GM18858 (cell line): ENCODE results near the gene LY86.
"Not testable (repeated sequence)": the region's sequence is repeated elsewhere in the genome, so short reads cannot be mapped to it uniquely, and the experiment has no call there.

ENCODE experiments used
- ATAC-seq: cut with Tn5 transposase; IDR thresholded peaks from one replicate; pipeline ENCODE4 v1.9.1; 2021; ENCODE audit not compliant: unreplicated experiment

LY86 gene

GRCh38 chr6:6595952-6596351, 7.4 kb downstream of the LY86 start:
- ATAC-seq = no peak

DNA sequence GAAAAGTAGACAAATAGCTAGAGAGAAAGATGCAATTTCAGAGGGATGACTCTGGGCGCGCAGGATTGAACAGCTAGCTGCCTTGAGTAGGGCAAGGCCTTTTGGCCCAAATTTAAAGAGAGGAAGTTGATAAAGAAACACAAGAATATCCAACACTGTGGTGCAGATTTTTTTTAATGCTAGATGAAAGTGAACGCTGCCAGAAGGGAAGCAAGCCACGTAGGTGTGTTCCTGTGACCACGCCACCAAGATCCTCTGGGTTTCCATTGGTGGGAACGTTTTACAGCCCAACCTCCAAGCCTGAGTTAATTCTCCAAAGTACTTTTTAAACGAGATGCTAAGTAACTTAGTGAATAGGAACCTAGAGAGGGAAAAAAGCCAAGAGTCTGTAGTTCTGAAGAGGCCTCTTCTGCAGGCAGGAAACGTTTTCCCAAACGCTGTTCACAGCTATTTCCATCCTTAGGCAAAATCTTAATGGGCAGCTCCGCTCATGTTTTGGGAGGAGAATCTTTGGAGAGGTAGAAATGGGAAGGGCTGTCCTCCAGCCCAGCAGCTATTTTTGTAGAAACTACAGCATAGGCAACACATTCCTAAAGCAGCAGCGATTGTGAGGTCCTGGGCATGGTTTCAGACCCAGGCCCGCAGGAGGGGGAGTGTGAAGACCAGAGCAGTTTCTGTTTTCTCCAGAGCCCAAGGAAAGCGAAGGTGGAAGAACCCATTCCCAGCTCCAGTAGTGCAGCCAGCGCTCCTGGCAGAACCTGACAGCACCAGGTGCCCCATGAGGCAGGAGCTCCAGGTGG, 8.2 kb downstream of the LY86 start:
- ATAC-seq = no peak

GRCh38 chr6:6597682-6598081, 9.2 kb downstream of the LY86 start:
- ATAC-seq = no peak

DNA sequence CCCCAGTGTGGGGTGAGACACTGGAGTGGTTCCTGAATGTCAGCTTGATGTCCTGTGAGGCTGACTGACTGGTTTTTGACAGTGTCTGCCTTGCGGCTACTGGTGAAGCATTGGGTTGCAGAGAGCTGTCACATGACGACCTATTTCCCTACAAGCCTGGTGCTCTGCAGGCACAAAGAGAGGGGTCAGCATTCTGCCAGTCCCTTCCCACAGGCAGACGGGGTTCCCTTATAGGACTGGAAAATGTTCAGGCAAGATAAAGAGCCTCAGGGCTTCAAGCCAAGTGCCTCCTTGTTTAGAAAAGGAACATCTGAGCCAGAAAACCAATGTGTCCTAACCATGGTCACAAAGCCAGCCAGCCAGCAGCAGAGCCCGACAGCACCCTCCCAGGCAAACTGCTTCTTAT, 11.0 kb downstream of the LY86 start:
- no peak for ATAC-seq

- no peak for ATAC-seq
Observed at GRCh38 chr6:6600875-6601274, 12.4 kb downstream of the LY86 start.

DNA sequence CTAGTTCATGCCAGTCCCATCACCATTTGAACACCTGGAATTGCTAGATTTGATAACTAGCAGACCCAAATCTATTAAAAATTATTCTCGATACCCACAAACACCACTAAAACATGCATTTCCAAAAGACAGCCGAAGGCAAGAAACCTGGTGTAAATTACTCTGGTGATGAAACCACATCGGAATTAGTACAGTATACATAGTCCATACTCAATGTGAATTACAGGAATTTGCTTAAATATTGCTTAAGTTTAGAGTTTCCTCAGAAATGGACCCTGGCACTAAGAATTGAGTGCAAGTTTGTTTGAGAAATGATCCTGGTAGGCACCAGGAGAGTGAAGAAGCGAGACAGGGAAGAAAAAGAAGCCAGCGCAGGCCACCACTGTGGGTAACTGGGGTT, 13.7 kb downstream of the LY86 start:
- no peak for ATAC-seq

GRCh38 chr6:6603317-6603716, 14.8 kb downstream of the LY86 start:
- ATAC-seq = no peak

GRCh38 chr6:6604015-6604414, 15.5 kb downstream of the LY86 start:
- ATAC-seq = no peak

DNA sequence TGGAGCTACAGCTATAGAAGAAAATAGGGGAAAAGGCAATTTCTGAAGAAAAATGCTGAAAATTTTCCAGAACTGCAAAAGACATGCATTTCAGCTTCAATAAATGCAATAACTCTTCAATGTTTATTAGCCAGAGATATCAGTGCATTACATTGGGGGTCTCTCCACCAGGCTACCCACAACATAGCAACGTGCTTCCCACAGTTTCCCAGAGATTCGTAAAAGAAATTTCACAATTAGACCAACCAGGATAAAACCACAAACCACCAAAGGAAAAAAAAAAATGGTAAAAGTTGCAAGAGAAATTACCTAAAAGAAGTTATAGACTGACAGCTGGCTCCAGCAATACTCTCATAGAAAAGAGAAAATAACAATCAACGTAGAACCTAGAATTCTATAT, 16.0 kb downstream of the LY86 start:
- ATAC-seq = no peak

DNA sequence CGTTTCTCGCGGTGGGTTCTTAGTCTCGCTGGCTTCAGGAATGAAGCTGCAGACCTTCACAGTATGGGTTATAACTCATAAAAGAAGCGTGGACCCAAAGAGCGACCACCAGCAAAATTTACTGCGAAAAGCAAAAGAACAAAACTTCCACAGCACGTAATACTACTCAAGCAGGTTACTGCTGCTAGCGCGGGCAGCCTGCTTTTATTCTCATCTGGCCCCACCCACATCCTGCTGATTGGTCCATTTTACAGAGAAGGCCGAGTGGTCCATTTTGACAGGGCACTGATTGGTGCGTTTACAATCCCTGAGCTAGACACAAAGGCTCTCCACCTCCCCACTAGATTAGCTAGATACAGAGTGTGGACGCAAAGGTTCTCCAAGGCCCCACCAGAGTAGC, 17.4 kb downstream of the LY86 start:
- no peak for ATAC-seq

- ATAC-seq = not testable (repeated sequence)
Observed at GRCh38 chr6:6606391-6607030, 18.0 kb downstream of the LY86 start.

- ATAC-seq = no peak
Observed at GRCh38 chr6:6609450-6609849, 20.9 kb downstream of the LY86 start.

GRCh38 chr6:6610031-6610591, 21.6 kb downstream of the LY86 start:
- peak; percentile 80 for ATAC-seq

- ATAC-seq = no peak
Observed at GRCh38 chr6:6611486-6611885, 23.0 kb downstream of the LY86 start.

DNA sequence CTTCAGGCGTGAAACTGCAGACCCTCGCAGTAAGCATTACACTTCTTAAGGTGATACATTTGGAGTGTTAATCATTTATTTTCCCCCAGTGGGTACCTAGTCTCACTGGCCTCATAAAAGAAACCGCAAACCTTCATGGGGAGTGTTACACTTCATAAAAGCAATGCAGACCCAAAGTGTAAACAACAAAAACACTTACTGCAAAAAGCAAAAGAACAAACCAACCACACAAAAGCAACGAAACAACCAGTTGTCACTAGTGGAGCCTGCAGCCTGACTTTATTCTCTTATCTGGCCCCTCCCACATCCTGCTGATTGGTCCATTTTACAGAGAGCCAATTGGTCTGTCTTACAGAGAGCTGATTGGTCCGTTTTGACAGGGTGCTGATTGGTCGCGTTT, 23.8 kb downstream of the LY86 start:
- no peak for ATAC-seq

DNA sequence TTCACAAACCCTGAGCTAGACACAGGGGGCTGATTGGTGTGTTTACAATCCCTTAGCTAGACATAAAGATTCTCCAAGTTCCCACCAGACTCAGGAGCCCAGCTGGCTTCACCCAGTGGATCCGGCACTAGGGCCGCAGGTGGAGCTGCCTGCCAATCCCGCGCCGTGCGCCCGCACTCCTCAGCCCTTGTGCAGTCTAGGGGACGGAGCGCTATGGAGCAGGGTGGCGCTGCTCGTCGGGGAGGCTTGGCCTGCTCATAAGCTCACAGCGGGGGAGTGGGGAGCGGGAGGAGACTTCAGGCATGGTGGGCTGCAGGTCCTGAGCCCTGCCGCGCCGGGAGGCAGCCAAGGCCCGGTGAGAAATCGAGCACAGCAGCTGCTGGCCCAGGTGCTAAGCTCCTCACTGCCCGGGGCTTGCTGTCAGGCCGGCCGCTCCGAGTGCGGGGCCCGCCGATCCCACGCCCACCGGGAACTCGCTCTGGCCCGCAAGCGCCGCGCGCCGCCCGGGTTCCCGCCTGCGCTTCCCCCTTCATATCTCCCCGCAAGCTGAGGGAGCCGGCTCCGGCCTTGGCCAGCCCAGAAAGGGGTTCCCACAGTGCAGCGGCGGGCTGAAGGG, 24.7 kb downstream of the LY86 start:
- ATAC-seq = not testable (repeated sequence)

GRCh38 chr6:6614096-6614982, 25.8 kb downstream of the LY86 start:
- ATAC-seq = no peak

DNA sequence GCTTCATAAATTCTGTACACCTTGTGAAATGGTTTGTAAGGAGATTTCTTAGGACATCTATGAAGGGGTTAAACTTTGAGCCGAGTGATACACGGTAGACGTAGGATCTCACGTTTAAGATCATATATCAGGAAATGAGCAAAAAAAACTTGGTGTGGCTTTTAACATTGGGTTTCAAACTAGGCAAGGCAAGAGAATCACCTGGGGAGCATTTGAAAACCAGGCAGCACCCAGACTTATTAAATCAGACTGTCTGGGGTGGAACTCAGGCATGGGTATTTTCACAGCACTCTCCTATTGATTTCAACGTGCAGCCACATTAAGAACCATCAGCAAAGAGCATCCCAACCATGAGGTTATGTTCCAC, 26.4 kb downstream of the LY86 start:
- no peak for ATAC-seq

DNA sequence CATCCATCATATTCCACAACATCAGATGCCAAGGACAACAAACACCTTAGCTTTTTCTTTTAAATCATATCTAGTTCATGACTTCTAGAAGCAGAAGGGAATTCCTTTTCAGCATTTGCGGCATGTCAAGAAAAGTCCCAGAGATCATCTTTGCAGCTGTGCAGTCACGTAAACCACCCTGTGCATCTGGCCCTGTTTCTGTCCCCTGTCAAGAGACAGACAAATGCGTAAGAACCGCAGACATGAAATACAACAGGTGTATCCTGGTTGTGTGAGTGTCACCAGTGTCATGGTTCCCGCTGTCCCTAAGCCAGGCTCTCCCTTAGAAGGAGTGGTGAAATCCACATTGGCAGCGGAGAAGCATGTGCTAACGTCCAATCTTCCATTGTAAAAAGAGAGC, 28.1 kb downstream of the LY86 start:
- no peak for ATAC-seq

DNA sequence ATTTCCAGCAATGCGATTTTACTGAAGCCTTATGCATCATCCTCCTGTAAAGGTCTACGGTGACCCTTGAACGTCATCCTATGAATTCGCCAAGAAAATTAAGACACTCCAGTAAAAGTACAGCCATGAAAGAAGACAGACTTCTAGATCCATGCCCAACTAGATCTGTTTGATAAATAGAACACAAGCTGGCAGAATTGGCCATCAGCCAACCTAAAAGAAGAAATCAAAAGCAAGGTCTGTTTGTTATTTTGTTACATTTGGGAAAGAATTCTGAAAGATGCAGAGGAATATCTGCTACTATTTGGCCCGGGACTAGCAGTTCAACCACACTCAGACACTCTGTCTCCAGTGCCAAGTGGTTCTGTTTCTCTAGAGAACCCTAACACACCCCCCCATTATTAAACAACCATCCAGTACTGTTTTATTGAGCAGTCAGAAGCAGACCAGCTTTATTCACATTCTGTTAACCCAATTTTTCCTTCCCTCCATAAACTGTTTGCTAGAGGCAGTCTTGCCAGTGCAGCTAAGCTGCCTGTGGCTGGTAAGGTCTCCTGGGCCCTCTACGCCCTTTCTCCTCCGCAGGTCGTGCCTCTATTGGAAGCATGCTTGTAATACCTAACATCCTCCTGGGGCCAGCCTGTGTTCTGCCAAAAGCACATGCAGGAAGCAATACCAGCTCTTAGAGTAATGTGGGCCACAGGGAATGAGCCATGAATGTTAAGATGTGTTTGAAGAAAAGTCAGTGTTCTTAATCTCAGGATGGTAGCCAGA, 30.7 kb downstream of the LY86 start:
- ATAC-seq = no peak
